Stimulated activated naive CD8-positive, alpha-beta T cell treated with anti-CD3 and anti-CD28 coated beads, Interleukin-15, amount 100 ng/mL, for 72 hours (primary cell): ENCODE measurements around the gene SLC28A1.

ENCODE experiments used
- ATAC-seq: fragments of 150-1000 bp; cut with Tn5 transposase; 2 replicates; pipeline ENCODE4 v1.10.0; 2021; ENCODE audit warnings: mild to moderate bottlenecking, moderate library complexity
- DNase-seq, 2 donors: peaks; one replicate each; pipeline ENCODE4 v3.0.0; 2021 to 2022
- H3K27ac Mint-ChIP-seq, 2 donors: one replicate each; pipeline ENCODE4 v1.8.0; 2022; ENCODE audit warnings: mild to moderate bottlenecking in 2 of 2, mixed read lengths in 2 of 2, moderate library complexity in 2 of 2
- H3K27me3 Mint-ChIP-seq: one replicate; pipeline ENCODE4 v1.8.0; 2022; ENCODE audit warnings: mixed read lengths
- H3K4me1 Mint-ChIP-seq: one replicate; pipeline ENCODE4 v1.8.0; 2022; ENCODE audit warnings: mild to moderate bottlenecking, mixed read lengths
- H3K4me3 Mint-ChIP-seq, 2 donors: one replicate each; pipeline ENCODE4 v1.8.0; 2022; ENCODE audit warnings: mild to moderate bottlenecking in 2 of 2, mixed read lengths in 2 of 2, moderate library complexity in 1 of 2
- H3K9me3 Mint-ChIP-seq, 2 donors: one replicate each; pipeline ENCODE4 v1.8.0; 2022; ENCODE audit warnings: mixed read lengths in 2 of 2

The SLC28A1 gene

GRCh38 chr15:84856731-84857417 lies 27.6 kb upstream of the SLC28A1 start:
- DNase-seq (no peak), ATAC-seq (no peak)
- Mint-ChIP-seq H3K27me3 (no peaks in the 10 kb centered on the region), H3K27ac (no peak overlapping the region), H3K4me1 (no peaks in the 10 kb centered on the region), H3K4me3 (no peak overlapping the region), H3K9me3 (no peaks in the 10 kb centered on the region)

GRCh38 chr15:84857418-84858004 lies 27.0 kb upstream of the SLC28A1 start:
- Mint-ChIP-seq H3K27ac (no peak overlapping the region), H3K9me3 (no peaks in the 10 kb centered on the region), H3K4me3 (no peak overlapping the region), H3K4me1 (no peaks in the 10 kb centered on the region), H3K27me3 (no peaks in the 10 kb centered on the region)
- ATAC-seq (peak; percentile 39), DNase-seq (no peak)

- peak; percentile 15 for ATAC-seq
- H3K4me1 Mint-ChIP-seq = no peaks in the 10 kb centered on the region
- no peak overlapping the region for H3K27ac Mint-ChIP-seq
- no peaks in the 10 kb centered on the region for H3K27me3 Mint-ChIP-seq
- no peak overlapping the region for H3K4me3 Mint-ChIP-seq
- no peak for DNase-seq
- H3K9me3 Mint-ChIP-seq = no peaks in the 10 kb centered on the region
Observed at GRCh38 chr15:84858231-84858630, 26.2 kb upstream of the SLC28A1 start.

GRCh38 chr15:84859144-84859543 lies 25.3 kb upstream of the SLC28A1 start:
- Mint-ChIP-seq H3K27ac (no peak overlapping the region), H3K4me1 (no peaks in the 10 kb centered on the region), H3K9me3 (no peaks in the 10 kb centered on the region), H3K4me3 (no peak overlapping the region), H3K27me3 (no peaks in the 10 kb centered on the region)
- DNase-seq (no peak), ATAC-seq (no peak)

GRCh38 chr15:84859651-84860050 lies 24.8 kb upstream of the SLC28A1 start:
- ATAC-seq = peak; percentile 43
- no peak overlapping the region for H3K4me3 Mint-ChIP-seq
- no peak for DNase-seq
- H3K27me3 Mint-ChIP-seq = no peaks in the 10 kb centered on the region
- no peaks in the 10 kb centered on the region for H3K9me3 Mint-ChIP-seq
- no peak overlapping the region for H3K27ac Mint-ChIP-seq
- H3K4me1 Mint-ChIP-seq = no peaks in the 10 kb centered on the region

GRCh38 chr15:84861781-84862180 lies 22.7 kb upstream of the SLC28A1 start:
- no peak overlapping the region for H3K4me3 Mint-ChIP-seq
- no peaks in the 10 kb centered on the region for H3K27me3 Mint-ChIP-seq
- DNase-seq = no peak
- no peak for ATAC-seq
- H3K4me1 Mint-ChIP-seq = no peaks in the 10 kb centered on the region
- no peak overlapping the region for H3K27ac Mint-ChIP-seq
- H3K9me3 Mint-ChIP-seq = no peaks in the 10 kb centered on the region

- Mint-ChIP-seq H3K27me3 (no peaks in the 10 kb centered on the region), H3K9me3 (no peaks in the 10 kb centered on the region), H3K4me3 (no peak overlapping the region), H3K4me1 (no peaks in the 10 kb centered on the region), H3K27ac (no peak overlapping the region)
- no peak for DNase-seq
- ATAC-seq = no peak
Observed at GRCh38 chr15:84862214-84862975, 22.1 kb upstream of the SLC28A1 start.

GRCh38 chr15:84863565-84864443 lies 20.7 kb upstream of the SLC28A1 start:
- Mint-ChIP-seq H3K9me3 (no peaks in the 10 kb centered on the region), H3K4me1 (no peaks in the 10 kb centered on the region), H3K27ac (no peak overlapping the region), H3K27me3 (no peaks in the 10 kb centered on the region), H3K4me3 (no peak overlapping the region)
- no peak for DNase-seq
- ATAC-seq = no peak

- Mint-ChIP-seq H3K4me1 (no peaks in the 10 kb centered on the region), H3K27ac (no peak overlapping the region), H3K4me3 (no peak overlapping the region), H3K27me3 (no peaks in the 10 kb centered on the region), H3K9me3 (no peaks in the 10 kb centered on the region)
- DNase-seq (no peak), ATAC-seq (no peak)
Observed at GRCh38 chr15:84864444-84864795, 20.0 kb upstream of the SLC28A1 start.

- no peak overlapping the region for H3K27ac Mint-ChIP-seq
Observed at GRCh38 chr15:84865074-84865569, 19.3 kb upstream of the SLC28A1 start.

GRCh38 chr15:84868037-84868880 lies 16.2 kb upstream of the SLC28A1 start:
- H3K27ac Mint-ChIP-seq = peak overlapping the region in 1 of 2 donors; percentile 36
- DNase-seq (no peak), ATAC-seq (no peak)
- no peaks in the 10 kb centered on the region for H3K9me3 Mint-ChIP-seq
- H3K4me1 Mint-ChIP-seq = no peaks in the 10 kb centered on the region
- no peaks in the 10 kb centered on the region for H3K27me3 Mint-ChIP-seq
- H3K4me3 Mint-ChIP-seq = no peak overlapping the region

More at GRCh38 chr15:84865074-84865569, 19.3 kb upstream of the SLC28A1 start:
- Mint-ChIP-seq H3K27me3 (no peaks in the 10 kb centered on the region), H3K4me3 (no peak overlapping the region), H3K4me1 (no peaks in the 10 kb centered on the region), H3K9me3 (no peaks in the 10 kb centered on the region)
- DNase-seq (no peak), ATAC-seq (no peak)

GRCh38 chr15:84869510-84869909 lies 15.0 kb upstream of the SLC28A1 start:
- DNase-seq (no peak), ATAC-seq (no peak)
- H3K9me3 Mint-ChIP-seq = no peaks in the 10 kb centered on the region
- H3K4me3 Mint-ChIP-seq = no peak overlapping the region
- no peaks in the 10 kb centered on the region for H3K4me1 Mint-ChIP-seq
- no peak overlapping the region for H3K27ac Mint-ChIP-seq
- no peaks in the 10 kb centered on the region for H3K27me3 Mint-ChIP-seq

- no peaks in the 10 kb centered on the region for H3K27me3 Mint-ChIP-seq
- ATAC-seq (no peak), DNase-seq (no peak)
- H3K4me3 Mint-ChIP-seq = no peak overlapping the region
- H3K27ac Mint-ChIP-seq = no peak overlapping the region
- no peaks in the 10 kb centered on the region for H3K9me3 Mint-ChIP-seq
- no peaks in the 10 kb centered on the region for H3K4me1 Mint-ChIP-seq
Observed at GRCh38 chr15:84871428-84871985, 13.0 kb upstream of the SLC28A1 start.

- no peak overlapping the region for H3K27ac Mint-ChIP-seq
- ATAC-seq (no peak), DNase-seq (no peak)
- H3K4me1 Mint-ChIP-seq = no peaks in the 10 kb centered on the region
- H3K27me3 Mint-ChIP-seq = no peaks in the 10 kb centered on the region
- no peaks in the 10 kb centered on the region for H3K9me3 Mint-ChIP-seq
- no peak overlapping the region for H3K4me3 Mint-ChIP-seq
Observed at GRCh38 chr15:84872009-84872910, 12.2 kb upstream of the SLC28A1 start.
